CD1c-positive myeloid dendritic cell (primary cell): ENCODE results near the gene CDC42EP3.

ENCODE experiments used
- DNase-seq: peaks from one replicate; pipeline ENCODE4 v3.0.0-alpha.2; 2016; ENCODE audit errors: extremely low spot score

The CDC42EP3 gene

DNA sequence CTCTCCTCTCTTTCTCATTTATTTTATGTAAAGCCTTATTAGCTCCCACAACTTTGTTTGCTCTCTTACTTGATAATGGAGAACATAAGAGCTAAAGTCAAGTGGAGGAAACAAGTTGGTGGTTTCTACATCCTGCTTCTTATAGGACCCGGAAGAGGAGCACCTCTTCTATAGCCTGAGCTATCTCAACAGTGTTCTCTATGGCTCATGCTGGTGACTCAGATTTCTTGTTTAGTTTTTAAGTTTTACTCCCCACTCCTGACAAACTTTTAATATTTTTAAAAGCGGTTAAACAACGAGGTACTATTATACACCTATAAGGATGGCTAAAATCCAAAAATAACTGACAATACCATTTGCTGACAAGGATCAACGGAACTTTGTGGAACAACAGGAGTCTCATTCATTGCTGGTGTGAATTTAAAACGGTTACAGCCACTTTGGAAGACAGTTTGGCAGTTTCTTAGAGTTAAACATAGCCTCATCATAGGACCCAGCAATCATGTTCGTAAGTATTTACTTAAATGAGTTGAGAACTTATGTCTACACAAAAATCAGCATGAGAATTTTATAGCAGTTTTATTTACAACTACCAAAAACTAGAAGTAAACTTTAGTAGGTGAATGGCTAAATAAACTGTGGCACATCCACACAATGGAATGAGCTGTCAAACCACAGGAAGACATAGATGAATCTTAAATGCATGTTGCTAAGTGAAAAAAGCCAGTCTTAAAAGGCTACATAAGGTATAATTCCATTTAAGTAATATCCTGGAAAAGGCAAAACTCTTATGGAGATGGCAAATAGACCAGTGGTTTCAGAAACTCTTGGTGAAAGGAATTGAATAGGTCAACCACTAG lies 12.7 kb upstream of the CDC42EP3 start:
- DNase-seq: peak; percentile 38

DNA sequence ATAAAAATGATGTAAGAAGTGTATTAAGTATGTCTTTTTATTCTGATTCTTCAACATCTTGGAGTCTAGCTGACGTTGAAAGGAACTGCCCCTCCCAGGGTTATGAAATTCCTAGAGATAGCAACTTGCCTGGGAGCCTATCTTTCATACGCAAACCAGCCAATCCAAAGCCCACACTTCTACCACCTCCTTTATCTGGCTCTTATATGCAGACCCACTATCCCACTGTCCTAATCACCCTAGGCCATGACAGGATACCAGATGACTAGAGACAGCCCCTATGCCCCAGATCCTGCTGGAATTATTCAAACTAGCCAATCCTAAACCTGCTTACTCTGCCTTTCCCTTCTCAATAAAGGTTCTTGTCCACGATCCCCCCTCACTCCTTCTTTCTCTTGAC lies 11.8 kb upstream of the CDC42EP3 start:
- no peak for DNase-seq

DNA sequence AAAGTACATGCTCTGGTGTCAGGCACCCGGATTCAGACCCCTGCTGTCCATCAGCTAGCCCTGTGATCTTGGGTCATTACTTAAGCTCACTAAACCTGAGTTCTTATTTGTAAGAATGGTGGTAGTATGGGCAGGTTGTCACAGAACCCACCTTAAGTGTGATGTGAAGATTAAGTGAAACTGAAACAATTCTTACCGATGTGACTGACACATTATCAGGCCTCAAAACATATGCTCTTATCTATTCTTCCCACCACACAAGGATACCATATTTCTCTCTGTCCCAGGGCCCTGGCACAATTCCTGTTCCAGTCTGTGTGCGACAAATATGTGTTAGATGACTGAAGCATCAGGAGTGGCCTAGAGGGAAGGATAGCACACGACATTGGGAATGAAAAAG lies 11.0 kb upstream of the CDC42EP3 start:
- DNase-seq: no peak

DNA sequence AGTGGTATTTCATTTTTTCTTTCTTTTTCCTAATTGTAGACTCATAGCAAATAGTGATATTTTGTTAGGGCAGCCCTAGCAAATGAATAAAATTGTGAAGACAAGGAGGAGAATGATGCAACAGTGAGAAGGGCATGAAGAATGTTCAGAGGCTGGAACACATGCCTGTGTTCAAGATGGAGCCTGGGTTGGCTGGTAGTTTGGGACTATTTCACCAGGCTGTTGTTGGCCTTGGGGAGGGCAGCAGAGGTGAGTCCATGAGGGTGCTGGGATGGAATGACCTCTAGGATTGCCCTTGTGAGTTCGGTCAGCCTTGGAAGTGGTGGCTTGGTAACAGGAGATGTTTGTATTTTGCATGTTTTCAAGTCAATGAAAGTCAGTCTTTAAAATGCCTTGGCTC lies 10.1 kb upstream of the CDC42EP3 start:
- no peak for DNase-seq

DNA sequence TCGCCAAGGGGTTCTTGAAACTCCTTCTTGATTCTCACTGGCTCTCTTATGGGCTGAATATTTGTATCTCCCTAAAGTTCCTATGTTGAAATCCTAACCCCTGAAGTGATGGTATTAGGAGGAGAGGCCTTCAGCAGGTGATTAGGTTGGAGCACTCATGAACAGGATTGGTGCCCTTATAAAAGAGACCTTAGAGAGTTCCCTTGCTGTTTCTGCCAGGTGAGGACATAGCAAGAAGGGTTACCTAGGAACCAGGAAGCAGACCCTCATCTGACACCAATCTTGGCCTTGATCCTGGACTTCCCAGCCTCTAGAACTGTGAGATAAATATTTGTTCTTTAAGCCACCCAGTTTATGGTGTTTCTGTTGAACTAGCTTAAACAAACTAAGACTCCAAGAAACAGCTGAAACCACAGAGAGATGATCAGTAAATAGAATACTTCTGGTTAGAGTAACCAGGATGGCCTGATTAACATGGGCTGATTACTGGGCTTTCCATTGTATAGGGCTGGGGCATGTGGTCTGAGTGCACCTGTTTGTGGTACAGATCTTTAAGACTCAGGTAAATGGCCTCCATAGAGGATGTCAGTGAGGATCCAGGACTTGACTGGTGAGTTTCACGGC lies 7.7 kb upstream of the CDC42EP3 start:
- DNase-seq: no peak

DNA sequence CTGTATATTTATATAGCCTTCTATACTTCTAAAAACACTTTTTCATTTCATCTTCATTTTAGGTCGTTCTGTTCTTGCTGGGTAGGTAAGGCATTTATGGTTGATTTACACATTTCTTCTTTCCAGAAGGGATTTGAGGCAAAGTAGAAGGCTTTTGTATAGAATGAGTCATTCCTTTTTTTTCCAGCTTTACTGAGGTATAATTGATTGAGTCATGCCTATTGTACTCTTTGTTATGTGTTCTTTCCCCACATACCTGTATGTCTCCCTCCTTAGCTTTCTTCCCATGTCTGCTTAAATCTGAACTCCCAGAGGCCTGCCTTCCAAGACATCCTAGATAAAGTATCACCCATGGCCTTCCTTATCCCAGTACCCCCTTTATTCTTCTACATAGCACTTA lies 4.8 kb upstream of the CDC42EP3 start:
- DNase-seq: no peak

DNA sequence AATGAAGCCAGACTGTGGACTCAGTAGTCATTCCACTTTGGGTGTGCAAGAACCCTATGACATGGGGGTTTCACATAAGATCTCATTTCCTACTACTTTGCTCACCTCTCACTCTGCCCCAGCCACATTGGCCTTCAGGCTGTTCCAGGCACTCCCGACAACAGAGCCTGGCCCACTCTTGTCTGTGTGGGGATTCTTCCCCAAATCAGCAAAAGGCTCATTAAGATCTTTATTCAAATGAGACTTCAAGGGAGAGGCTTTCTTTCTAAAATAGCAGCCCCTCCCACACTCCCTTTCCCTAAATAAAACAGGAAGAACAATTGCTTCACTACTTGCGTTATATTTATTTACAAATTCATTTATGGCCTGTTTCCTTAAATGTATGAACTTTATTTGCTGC lies 3.5 kb upstream of the CDC42EP3 start:
- peak; percentile 84 for DNase-seq

DNA sequence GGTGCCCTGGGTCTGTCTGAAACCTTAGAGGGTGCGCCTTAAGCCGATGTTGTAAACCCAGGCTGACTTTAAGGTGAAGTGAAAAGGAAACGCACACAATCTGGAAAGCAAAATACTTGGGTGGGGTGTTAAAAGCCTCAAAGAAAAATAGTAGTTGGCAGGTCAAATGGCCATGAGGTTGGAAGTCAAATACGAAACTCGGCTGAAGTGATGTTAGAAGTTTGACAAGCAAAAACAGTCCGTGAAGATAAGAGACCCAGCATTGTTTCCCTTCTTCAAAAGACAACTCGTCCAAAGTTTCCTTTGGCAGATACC lies 1.4 kb upstream of the CDC42EP3 start:
- DNase-seq: no peak

DNA sequence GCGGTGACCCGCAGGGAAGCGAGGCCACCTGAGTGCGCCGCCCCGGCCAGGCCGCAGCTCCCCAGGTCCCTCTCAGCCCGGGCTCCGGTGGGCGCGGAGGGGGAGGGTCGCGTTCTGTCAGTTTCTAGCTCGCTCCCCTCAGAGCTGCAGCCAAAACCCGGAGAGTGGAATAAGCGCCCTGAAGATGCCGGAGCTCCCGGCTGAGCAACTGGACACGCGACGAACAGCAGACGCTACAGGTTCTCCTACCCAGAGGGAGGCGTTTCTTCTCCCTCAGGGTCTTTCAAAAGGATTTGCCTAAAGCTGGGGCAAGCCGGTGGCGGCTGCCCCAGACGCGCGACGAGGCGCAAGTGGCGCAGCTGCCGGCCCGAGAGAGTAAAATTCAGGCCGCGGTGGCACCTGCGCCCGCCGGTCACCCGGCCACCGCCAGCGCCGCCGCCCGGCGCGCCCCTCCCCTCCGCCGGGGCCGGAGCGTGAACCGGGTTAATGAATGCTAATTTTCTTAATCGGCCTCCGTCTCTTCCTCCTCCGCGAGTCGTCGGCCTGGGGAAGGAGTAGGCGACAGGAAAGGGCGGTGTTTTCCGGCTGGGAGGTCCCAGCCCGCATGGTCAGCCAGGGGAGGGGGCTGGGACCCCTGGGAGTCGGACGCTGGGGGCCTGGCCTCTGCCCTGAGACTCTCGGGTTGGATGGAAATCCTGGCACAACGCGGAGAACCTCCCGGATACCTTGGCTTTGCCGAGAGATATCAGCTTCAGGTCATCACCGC lies 845 bp upstream of the CDC42EP3 start:
- DNase-seq: peak; percentile 70

DNA sequence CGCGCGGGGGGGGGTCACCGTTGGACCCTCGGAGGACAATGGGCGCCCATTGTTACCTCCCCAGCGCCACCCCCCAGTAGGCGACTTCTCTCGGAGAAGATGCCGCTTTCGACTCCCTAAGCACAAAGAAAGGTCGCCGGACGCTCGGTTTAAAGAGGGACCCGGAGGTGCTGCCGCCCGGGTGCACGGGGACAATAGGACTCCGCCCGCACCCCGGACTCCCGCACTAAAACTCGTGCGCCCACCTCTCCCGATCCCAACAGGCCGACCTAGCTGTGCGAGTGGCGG lies 318 bp upstream of the CDC42EP3 start:
- DNase-seq: no peak

DNA sequence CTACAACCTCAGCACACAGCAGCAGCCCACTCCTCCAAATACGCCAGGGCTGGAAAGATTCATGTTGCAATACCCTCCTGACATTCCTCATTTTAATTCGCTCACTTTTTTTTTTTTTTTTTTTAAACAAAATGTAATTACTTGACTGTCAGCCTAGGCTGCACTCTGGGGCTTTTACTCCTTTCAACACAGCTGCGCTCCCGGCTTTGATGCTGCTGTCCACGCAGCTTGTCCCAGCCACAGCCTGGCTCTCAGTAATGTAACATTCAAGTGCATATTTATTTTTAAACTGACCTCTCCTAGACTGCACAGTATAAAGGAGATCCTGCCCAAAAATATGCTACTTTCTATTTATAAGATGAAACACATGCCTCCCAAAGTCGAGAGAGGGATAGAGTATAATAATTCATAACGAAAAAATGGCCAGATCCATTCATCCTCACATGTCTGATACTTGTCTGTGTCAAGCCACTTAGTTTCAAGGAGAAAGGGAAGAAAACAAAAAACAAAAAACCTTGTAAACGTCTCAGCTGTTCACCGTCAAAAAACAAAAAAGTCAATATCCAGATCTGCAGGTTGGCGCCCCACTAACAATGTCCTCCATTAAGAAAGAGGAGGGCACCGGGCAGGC lies 949 bp downstream of the CDC42EP3 start:
- DNase-seq: no peak

DNA sequence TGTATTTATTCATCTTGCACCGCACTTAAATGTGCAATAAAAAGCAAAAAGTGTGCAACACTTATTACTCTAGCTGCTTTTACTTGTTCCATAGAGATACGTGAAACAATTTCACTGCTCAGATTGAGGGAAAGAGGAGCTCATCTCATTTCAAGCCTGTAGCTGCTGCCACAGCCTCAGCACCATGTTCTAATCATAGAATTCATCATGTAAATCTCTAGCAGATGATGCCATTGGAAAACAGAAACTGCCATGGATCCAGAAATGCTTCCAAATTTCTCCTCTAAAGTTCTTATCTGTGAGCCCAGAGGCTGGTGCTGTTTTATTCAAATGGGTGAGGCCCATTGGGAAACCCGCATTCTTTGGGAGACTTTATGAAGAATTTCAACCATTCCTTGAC lies 2.0 kb downstream of the CDC42EP3 start:
- no peak for DNase-seq

DNA sequence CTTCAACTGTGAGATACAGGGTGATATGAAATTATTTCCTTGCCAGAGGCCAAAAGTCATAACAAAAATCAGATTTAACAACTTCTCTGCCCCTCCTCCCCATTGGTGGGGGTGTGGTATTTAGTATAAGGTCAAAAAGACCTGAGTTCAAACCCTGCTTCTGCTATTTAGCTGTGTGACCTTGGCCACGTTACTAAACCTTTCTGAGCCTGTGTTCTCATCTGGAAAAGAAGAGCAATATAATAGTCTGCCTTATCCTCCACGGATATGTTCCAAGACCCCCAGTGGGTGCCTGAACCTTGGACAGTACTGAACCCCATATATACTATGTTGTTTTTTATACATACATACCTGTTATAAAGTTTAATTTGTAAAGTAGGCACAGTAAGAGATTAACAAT lies 3.7 kb downstream of the CDC42EP3 start:
- DNase-seq: no peak

DNA sequence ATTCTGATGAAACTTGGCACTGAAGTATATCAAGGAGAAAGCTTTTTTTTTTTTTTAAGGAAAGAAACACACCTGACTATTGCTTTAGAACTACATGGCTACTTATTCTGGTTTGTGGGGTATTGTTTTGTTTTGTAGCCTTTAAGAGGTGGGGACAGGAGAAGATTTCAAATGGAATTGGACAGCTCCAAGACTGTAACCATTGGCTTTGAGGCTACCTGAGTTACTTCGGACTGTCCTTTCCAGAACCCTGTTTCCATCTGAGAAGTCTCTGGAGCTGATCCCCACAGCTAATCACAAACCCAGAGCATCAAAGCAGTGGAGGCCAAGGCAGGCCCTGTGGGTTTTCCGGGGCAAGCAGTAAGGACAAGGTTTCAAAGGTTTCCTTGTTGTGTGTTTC lies 4.7 kb downstream of the CDC42EP3 start:
- DNase-seq: no peak

DNA sequence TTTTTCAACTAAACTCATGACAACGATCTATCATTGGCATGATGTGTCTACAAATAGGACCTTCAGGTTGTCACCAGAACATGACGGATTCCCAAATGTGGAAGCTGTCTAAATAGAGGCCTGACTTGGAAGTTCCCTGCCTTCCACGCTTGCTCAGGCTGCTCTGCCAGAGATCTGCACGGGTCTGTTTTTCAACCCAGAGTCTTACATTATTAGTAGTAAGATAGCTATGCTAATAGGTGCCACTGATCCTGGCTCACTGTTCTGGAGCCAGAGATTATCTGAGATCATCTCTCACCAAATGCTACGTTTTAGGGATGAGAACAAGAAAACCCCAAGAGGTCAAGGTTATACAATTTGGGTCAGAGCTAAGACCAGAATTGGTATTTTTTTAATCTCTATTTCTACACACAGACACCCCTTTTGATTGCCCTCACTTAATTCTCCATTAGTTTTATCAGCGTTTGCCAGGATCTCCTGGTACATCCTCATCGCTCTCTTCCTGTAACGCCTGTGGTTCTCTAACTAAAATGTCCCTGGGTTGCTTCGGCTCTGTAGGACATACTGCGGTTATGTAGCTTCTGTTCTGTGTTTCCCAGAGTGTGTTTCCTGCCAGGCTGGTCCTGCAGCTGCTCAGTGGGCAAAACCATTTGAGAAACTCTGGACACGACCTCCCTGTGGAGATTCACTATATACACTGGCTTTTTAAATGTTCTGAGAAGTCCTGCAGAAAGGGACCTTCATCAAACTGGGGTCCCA lies 5.7 kb downstream of the CDC42EP3 start:
- DNase-seq: peak; percentile 42

DNA sequence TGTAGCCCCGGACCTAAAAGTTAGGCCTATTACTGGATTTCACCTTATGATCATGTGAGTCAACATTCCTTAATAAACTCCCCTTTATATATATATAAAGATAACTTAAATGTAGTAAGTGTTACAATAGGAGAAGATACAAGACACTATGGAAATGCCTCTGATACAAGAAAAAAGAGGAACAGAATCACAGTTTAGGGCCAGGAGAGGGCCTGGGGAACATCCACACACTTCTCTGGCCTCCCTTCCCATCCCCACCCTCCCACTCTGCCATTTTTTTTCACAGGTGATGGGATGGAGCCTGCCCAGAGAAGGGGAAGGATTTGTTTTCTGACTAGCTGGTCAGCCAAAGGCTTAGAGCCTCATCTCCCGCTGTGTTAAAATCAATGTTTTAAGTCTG lies 6.4 kb downstream of the CDC42EP3 start:
- DNase-seq: no peak

DNA sequence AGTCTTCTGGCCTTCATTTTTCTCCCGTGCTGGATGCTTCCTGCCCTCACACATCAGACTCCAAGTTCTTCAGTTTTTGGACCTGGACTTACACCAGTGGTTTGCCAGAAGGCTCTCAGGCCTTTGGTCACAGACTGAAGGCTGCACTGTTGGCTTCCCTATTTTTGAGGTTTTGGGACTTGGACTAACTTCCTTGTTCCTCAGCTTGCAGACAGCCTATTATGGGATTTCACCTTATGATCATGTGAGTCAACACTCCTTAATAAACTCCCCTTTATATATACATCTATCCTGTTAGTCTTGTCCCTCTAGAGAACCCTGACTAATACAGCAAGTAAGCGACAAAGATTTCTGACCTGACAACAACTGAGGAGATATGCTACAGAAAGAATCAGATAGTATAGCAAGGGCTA lies 7.2 kb downstream of the CDC42EP3 start:
- DNase-seq: peak; percentile 86

DNA sequence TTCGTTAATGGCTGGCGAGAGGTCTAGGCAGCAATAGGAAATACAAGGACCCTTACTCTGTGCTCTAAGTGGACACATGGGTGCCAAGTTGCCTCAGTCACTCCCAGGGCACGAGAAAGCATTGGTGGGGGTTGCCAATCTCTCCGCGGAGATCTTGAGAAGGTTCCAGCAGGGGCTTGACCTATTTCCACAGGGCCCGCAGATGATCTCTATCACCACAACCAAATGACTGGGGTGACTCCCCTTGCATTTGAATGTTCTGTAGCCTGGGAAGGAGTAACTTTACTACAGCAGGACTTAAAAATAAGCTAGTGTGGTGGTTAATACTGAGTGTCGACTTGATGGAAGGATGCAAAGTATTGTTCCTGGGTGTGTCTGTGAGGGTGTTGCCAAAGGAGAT lies 8.1 kb downstream of the CDC42EP3 start:
- no peak for DNase-seq

DNA sequence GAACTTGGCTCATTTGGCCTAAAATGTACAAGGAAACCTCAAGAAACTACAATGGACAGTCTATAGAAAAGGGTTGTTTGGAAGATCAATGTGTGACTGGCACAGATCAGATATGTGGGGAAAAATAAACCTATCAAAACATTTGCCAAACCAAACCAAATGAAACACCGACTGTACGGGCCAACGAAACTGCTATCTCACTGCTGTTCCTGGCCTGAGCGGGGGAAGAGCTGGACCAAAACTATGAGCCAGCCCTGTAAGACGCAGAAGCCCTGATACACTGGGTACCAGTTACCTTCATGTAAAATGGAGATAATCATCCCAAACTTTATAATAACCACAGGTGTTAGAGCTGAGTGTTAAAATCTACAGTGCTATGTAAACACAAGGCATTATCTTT lies 11.7 kb downstream of the CDC42EP3 start:
- DNase-seq: no peak

DNA sequence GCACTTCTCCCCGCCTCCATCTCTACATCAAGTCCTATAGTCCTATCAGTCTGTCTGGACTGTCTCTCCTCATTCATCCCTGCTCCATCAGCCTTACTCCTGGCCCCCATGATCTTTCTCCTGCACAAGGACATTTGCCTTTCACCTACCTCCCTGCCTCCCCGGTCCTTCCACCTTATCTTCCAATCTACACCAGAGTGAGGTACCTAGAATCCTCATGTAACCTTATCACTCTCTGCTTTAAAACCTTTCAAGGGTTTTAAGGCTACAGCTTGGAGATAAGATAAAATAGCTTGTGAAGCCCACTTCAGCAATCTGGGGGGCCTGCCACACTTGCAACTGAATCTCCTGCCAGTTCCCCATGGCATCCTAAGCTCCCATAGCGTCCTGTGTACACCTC lies 12.8 kb downstream of the CDC42EP3 start:
- no peak for DNase-seq

DNA sequence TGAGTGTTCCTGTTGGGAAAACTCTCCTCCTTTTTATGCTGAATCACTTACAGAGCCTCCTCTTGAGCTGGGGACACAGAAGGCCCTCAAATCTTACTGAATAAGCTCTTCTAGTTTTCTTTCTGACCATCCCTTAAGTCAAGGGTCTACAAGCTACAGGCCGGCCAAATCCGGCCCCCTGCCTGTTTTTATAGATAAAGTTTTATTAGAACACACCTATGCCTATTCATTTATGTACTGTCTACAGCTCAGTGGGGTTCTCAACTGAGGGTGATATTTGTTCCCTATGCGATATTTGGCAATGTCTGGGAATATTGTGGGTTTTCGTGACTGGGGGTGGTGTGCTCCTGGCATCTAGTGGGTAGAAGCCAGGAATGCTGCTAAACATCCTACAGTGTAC lies 14.0 kb downstream of the CDC42EP3 start:
- DNase-seq: no peak
